Fibroblast of skin of right quadriceps (primary cell): Measurements from ENCODE around the gene DSCAML1.
A peak's percentile ranks its signal among the peaks of the same experiment; 100 is the strongest.

Experiments used
- DNase-seq: peaks from one replicate; pipeline ENCODE4 v3.0.0-alpha.2; 2013

The DSCAML1 gene

GRCh38 chr11:117796872-117797529 is at the start of gene DSCAML1:
Gene DSCAML1, minus strand, starts transcription at chr11:117797216. Its CDS starts 137 bp downstream, at chr11:117797079.
- no peak for DNase-seq

GRCh38 chr11:117843666-117844484 is 46.9 kb upstream of the DSCAML1 start:
- DNase-seq = peak; percentile 53

- DNase-seq = no peak
These were observed 45.3 kb upstream of the DSCAML1 start for GRCh38 chr11:117842131-117842941.

- DNase-seq = no peak
These were observed 44.6 kb upstream of the DSCAML1 start for GRCh38 chr11:117841551-117842031.

GRCh38 chr11:117840881-117841550 is 44.0 kb upstream of the DSCAML1 start:
- DNase-seq = no peak

- DNase-seq = no peak
These were observed 43.2 kb upstream of the DSCAML1 start for GRCh38 chr11:117839936-117840813.

- no peak for DNase-seq
These were observed 42.4 kb upstream of the DSCAML1 start for GRCh38 chr11:117839380-117839881.

- DNase-seq = no peak
These were observed 41.9 kb upstream of the DSCAML1 start for GRCh38 chr11:117838901-117839300.

GRCh38 chr11:117837791-117838190 is 40.8 kb upstream of the DSCAML1 start:
- DNase-seq = no peak

GRCh38 chr11:117837070-117837776 is 40.2 kb upstream of the DSCAML1 start:
- DNase-seq = no peak

- DNase-seq = no peak
These were observed 39.3 kb upstream of the DSCAML1 start for GRCh38 chr11:117836077-117836960.

- no peak for DNase-seq
These were observed 38.6 kb upstream of the DSCAML1 start for GRCh38 chr11:117835576-117835975.

- no peak for DNase-seq
These were observed 37.9 kb upstream of the DSCAML1 start for GRCh38 chr11:117834838-117835443.

- DNase-seq = no peak
These were observed 37.2 kb upstream of the DSCAML1 start for GRCh38 chr11:117834068-117834810.

GRCh38 chr11:117833401-117833891 is 36.4 kb upstream of the DSCAML1 start:
- DNase-seq = no peak

- no peak for DNase-seq
These were observed 35.5 kb upstream of the DSCAML1 start for GRCh38 chr11:117832511-117832910.

- no peak for DNase-seq
These were observed 34.8 kb upstream of the DSCAML1 start for GRCh38 chr11:117831661-117832415.
